SK-N-SH treated with all-trans-retinoic acid at 6 μM for 48 hours (cell line): Measurements from ENCODE around the gene DOCK2.

ENCODE experiments used
- ARNTL ChIP-seq: fragments of 450-650 bp; formaldehyde crosslinking; IDR thresholded peaks from 2 replicates; pipeline ENCODE4 v1.5.0; 2020; ENCODE audit warnings: low read depth, mild to moderate bottlenecking, moderate library complexity, borderline replicate concordance
- CSDC2 ChIP-seq: fragments of 250-450 bp; sonication (Bioruptor Pico); IDR thresholded peaks from 2 replicates; pipeline ENCODE4 v1.5.0; 2020; ENCODE audit warnings: mild to moderate bottlenecking, moderate library complexity
- CSRNP3 ChIP-seq: fragments of 250-450 bp; sonication (Bioruptor Pico); IDR thresholded peaks from 2 replicates; pipeline ENCODE4 v1.5.1; 2021; ENCODE audit warnings: mild to moderate bottlenecking, moderate library complexity
- ESRRG ChIP-seq: fragments of 250-450 bp; sonication (Bioruptor Pico); IDR thresholded peaks from 2 replicates; pipeline ENCODE4 v1.6.1; 2021; ENCODE audit warnings: mild to moderate bottlenecking
- OSR1 ChIP-seq: fragments of 250-450 bp; sonication (Bioruptor Pico); IDR thresholded peaks from 2 replicates; pipeline ENCODE4 v1.8.0; 2022; ENCODE audit warnings: moderate library complexity, mild to moderate bottlenecking, inconsistent platforms
- PATZ1 ChIP-seq: fragments of 250-450 bp; sonication (Bioruptor Pico); IDR thresholded peaks from 2 replicates; pipeline ENCODE4 v1.8.0; 2020; ENCODE audit warnings: mild to moderate bottlenecking, moderate library complexity, borderline replicate concordance
- PPARA ChIP-seq: fragments of 250-450 bp; sonication (Bioruptor Pico); IDR thresholded peaks from 2 replicates; pipeline ENCODE4 v1.5.0; 2020; ENCODE audit warnings: mild to moderate bottlenecking, borderline replicate concordance
- TOX ChIP-seq: fragments of 250-450 bp; sonication (Bioruptor Pico); IDR thresholded peaks from 2 replicates; pipeline ENCODE4 v1.8.0; 2021; ENCODE audit warnings: mild to moderate bottlenecking, moderate library complexity, borderline replicate concordance
- ZFP3 ChIP-seq: fragments of 250-450 bp; sonication (Bioruptor Pico); IDR thresholded peaks from 2 replicates; pipeline ENCODE4 v1.5.0; 2020; ENCODE audit warnings: mild to moderate bottlenecking, moderate library complexity

- no peak for TF ChIP-seq CSDC2 (CRISPR knock-in tag)
- TF ChIP-seq TOX (CRISPR knock-in tag), result no peak
- no peak for TF ChIP-seq ZFP3
- TF ChIP-seq ESRRG (CRISPR knock-in tag), result no peak
- no peak for TF ChIP-seq CSRNP3 (CRISPR knock-in tag)
- no peak for TF ChIP-seq ARNTL (CRISPR knock-in tag)
- TF ChIP-seq PATZ1 (CRISPR knock-in tag), result no peak
- no peak for TF ChIP-seq PPARA (CRISPR knock-in tag)
- no peak for TF ChIP-seq OSR1 (CRISPR knock-in tag)
These were observed 471.3 kb downstream of the DOCK2 start for GRCh38 chr5:170108266-170108785.
